Measurements from ENCODE around the gene TMEM60.

The TMEM60 gene

DNA sequence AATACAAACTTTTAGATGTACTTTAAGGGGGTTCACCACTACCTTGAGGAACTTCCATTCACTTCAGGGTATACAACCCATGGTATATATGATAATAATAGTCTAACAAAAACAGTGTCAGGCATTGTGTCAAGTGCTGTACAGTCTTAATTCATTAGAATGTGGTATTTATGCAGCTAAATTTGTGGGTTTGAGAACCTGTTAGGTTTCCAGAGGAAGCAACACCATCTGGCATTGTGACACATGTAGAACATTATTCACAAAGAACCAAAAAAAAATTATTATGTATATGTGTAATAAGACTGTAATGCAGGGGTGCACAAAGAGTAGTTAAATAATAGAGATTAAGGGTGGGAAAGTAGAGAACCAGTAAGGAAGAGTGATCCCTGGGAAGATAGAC, 26.3 kb downstream of the TMEM60 start:
- DNase-seq (ENCODE audit: low spot score): no peak

DNA sequence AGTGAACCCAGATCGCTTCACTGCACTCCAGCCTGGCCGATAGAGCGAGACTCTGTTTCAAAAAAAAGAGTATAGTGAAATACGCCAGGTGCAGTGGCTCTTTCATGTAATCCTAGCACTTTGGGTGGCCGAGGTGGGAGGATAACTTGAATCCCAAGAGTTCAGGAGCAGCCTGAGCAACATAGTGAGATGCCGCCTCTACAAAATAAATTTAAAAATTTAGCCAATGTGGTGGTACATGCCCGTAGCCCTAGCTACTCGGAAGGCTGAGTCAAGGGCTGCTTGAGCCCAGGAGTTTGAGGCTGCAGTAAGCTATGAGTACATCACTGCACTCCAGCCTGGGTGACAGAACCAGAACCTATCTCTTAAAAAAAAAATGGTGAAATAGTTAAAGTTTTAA, 27.9 kb downstream of the TMEM60 start:
- DNase-seq (ENCODE audit: low spot score): no peak

DNA sequence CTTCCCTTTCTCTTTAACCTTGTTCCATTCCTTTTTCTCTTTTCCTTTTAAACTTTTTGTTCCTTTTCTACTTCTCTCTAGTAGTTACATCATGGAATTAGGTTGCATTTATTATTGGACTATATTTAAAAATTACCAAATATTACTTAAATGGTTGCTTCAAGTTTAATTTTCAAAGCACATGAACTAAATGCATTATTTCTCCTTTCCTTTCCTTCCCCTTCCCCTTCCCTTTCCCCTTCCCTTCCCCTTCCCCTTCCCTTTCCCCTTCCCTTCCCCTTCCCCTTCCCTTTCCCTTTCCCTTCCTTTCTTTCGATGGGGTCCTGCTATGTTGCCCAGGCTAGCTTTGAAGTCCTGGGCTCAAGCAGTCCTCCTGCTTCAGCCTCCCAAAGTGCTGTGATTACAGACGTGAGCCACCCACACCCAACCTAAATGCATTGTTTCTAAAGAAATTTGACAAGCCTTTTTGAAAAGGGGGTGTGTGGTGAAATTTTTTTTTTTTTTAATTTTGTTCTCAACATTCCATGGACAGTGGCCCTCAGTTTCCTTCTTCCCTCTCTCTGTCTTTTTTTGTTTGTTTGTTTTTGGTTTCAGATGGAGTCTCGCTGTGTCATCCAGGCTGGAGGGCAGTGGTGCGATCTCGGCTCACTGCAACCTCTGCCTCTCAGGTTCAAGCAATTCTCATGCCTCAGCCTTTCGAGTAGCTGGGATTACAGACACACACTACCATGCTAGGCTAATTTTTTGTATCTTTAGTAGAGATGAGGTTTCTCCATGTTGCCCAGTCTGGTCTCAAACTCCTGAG, 31.2 kb downstream of the TMEM60 start:
- no peak for DNase-seq (ENCODE audit: low spot score)

DNA sequence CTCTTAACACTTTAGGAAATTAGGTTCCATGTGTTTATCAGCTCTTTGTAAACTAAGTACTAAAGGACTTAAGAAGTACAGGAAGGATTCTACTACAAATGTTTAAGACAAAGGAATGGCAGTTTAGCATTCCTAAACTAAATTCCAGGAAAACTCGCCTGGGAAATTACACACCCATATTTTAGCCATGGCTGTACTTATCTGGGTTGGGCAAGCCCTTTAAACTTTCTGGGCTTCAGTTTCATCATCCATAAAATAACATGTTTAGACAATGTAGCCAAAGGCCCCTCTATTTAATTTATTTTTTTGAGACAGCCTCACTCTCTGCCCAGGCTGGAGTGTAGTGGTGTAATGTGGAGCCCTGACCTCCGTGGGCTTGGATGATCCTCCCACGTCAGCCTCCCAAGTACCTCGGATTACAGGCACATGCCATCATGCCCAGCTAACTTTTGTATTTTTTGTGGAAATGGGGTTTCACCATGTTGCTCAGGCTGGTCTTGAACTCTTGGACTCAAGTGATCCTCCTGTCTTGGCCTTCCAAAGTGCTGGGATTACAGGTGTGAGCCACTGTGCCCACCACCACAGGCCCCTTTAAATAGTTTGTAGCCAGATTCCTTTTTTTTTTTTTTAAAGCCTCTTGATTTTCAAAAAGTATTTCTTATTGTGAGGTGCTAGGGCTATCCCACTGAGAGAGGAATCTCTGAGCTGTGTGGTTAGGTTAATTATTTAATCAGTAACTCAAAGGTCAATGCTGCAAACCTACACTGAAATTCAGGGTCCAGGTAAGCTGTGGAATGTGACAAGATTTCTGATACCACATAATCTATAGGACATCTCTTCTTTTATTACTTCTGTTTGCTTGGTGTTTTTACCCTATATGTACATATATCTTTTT, 32.1 kb downstream of the TMEM60 start:
- DNase-seq (ENCODE audit: low spot score): no peak

DNA sequence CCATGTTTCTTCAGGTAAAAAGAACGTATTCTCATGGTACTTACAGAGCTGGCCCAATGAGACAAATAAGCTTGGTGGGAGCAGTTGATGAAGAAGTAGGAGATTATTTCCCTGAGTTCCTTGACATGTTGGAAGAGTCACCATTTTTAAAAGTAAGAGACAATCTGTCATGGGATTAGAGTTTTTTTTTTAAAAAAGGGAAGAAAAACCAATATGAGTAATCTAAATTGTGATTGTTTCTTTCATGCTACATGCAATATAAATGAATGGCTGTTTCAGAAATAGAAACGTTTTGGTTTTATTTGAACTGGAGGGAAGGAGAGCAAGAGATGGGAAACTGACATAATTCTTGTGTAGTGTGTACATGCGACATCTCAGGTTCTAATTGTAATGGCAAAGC, 32.8 kb downstream of the TMEM60 start:
- no peak for DNase-seq (ENCODE audit: low spot score)

DNA sequence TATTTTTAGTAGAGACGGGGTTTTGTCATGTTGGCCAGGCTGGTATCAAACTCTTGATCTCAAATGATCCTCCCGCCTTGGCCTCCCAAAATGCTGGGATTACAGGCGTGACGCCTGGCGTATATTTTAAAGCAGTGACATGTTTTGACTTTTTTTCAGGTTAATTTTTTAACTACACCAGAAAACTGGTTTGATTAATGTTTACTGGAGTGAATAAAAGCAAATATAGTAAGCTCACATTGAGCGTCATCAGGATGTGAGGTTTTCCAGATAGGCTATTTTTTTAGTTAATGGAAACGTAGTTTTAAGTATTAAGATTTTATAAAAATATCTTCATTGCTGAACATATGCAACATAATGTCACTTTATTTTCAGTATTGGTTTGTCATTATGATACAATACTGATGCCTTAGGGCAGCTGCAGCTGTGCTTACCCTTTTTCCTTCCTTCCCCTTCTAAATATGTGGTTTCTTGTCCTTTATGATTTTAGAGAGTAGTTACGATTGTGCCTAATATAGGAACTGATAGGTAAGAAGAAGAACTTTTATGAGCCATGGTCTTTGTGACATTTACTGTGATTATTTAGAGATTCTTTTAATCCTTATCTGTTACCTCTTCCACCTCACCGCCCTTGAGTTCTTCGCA, 37.3 kb downstream of the TMEM60 start:
- no peak for DNase-seq (ENCODE audit: low spot score)

DNA sequence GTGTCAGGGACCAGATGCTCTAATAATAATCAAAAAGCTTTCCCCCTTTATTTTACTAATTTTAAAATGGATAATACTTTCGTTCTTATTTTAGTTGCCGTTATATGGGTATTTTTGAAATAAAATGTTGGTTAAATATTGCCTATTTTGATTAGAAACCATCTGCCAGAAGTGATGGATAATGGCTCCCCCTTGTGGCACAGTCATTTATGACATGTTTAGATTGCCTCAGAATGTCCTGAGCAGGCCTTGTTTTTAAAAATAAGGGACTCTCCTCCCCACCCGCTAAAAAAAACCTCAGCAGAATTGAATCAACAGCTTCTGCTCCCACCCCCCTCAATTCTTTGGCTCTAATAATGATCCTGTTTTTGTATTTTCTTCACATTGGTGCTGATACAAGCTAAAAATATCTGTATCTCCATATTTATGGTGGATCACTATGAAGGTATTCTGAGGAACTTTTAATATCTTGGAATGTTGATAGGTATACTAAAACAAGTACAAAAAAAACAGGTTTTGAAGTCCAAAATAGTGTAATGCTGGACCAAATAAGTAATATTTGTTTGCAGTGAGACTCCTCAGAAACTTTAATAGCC, 38.8 kb downstream of the TMEM60 start:
- no peak for DNase-seq (ENCODE audit: low spot score)

DNA sequence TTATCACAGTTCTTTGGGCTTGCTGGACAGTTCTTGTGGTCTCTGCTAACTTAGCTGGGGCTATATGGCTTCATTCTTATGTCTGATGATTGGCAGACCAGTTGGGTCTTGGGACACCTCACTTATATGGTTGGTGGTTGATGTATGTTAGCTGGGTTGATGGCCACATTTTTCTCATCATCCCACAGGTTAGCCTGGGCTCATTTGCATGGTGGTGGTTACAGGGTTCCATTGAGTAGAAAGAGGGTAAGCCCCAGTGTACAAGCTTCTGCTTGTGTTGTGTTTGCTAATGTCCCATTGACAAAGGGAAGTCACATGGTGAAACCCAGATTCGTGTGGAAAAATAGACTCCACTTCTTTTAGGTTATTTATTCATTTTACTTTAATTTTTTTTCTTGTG, 40.6 kb downstream of the TMEM60 start:
- DNase-seq (ENCODE audit: low spot score): no peak

DNA sequence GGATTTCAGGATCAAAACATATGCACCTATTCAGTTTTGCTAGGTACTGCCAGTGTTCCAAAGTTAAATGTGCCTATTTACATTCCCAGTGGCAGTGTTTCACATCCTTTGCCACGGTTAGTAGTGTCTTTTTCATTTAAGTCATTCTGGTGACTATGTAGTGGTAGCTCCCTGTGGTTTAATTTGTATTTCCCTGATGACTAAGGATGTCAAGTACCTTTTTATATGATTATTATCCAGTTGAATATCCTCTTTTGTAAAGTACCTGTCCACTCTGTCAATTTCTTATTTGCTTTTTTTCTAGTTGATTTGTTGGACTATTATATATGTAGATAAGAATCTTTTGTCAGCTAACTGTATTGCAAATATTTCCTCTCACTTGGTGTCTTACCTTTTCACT, 45.1 kb downstream of the TMEM60 start:
- DNase-seq (ENCODE audit: low spot score): no peak

DNA sequence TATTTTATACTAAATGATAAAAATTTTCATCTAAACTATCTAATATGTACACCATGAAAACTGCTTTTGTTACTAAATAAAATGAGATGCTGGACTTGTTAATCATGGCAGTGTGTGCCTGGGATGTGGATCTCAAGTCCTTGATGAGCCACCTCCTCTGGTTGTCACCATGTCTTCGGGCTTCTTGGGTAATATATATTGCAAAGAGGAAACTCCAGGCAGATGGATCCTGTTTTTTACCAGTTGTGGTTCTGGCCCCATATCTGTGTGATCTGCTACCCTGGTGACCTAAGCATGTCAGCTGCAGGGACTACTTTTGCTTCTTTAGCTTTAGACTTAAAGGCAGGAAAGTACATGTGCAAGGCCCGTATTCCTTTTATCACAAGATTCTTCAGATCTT, 46.2 kb downstream of the TMEM60 start:
- no peak for DNase-seq (ENCODE audit: low spot score)

DNA sequence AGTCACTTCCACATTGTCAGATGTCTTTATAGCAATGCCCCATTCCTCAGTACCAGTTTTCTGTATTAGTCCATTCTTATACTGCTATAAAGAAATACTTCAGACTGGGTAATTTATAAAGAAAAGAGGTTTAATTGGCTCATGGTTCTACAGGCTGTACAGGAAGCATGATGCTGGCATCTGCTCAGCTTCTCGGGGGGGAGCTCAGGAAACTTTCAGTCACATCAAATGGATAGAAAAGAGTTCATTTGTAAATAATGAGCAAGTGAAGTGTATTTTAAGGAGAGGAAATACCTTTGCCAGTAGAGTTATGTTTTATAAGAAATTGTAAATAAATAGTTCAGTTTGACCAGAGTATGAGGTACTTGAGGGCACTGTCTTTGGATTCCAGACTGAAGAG, 50.5 kb downstream of the TMEM60 start:
- no peak for DNase-seq (ENCODE audit: low spot score)

DNA sequence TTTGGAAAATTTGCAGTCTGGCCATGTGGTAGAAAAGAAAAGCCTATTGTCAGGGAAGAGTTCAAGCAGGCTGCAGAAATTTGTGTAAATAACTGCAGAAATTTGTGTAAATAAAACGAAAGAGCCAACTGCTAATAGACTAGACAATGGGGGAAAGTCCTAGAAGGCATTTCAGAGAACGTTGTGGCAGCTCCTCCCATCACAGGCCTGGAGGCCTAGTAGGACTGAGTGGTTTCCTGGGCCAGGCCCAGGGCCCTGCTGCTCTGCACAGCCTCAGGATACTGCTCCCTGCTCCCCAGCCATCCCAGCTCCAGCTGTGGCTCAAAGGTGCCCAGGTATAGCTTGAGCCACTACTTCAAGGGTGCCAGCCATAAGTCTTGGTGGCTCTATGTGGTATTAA, 51.1 kb downstream of the TMEM60 start:
- no peak for DNase-seq (ENCODE audit: low spot score)

DNA sequence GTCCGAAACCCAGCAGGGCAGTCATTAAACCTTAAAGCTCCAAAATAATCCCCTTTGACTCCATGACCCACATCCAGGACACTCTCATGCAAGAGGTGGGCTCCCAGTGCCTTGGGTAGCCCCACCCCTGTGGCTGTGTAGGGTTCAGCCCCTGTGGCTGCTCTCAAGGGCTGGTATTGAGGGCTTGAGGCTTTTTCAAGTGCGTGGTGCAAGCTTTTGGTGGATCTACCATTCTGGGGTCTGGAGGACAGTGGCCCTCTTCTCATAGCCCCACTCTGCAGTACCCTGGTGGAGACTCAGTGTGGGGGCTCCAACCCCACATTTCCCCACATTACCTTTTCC, 51.4 kb downstream of the TMEM60 start:
- DNase-seq (ENCODE audit: low spot score): no peak

DNA sequence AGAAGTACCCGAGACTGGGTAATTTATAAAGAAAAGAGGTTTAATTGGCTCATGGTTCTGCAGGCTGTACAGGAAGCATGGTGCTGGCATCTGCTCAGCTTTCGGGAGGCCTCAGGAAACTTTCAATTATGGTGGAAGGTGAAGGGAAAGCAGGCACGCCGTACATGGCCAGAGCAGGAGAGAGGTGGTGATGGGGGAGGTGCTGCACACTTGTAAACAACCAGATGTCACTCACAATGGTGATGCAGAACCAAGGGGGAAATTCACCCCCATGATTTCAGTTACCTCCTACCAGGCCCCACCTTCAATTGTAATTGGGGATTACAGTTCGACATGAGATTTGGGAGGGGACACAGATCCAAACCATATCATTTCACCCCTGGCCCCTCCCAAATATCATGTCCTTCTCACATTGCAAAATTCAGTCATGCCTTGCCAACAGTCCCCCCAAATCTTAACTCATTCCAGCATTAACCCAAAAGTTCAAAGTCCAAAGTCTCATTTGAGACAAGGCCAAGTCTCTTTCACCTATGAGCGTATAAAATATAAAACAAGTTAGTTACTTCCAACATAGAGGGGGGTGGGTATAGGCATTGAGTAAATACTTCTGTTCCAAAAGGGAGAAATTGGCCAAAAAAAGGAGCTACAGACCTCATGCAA, 51.9 kb downstream of the TMEM60 start:
- DNase-seq (ENCODE audit: low spot score): no peak

DNA sequence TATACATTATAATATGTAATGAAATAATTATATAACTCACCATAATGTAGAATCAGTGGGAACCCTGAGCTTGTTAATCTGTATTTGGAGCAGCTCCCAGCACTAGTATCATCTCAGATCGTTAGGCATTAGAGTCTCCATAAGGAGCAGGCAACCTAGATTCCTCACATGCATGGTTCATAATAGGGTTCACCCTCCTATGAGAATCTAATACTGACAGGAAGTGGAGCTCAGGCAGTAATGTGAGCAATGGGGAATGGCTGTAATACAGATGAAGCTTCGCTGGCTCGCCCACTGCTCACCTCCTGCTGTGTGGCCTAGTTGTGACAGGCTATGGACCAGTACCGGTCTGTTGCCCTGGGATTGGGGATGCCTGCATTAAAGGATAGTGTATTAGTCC, 52.5 kb downstream of the TMEM60 start:
- no peak for DNase-seq (ENCODE audit: low spot score)

Data from left forelimb (tissue), 1 donor.